GM23338 (cell line): Measurements from ENCODE around the gene UPK1A. TPM values are rescaled to one million over a fixed set of nuclear protein-coding genes. Genes with fewer than 3 reads are reported as not detected.

Source experiments
- ATAC-seq: fragments of 200-7000 bp; cut with Tn5 transposase; 3 replicates; pipeline ENCODE4 v1.9.1; 2020
- DNase-seq: peaks from one replicate; pipeline ENCODE4 v3.0.0-alpha.2; 2015; ENCODE audit warnings: low spot score
- H2AFZ ChIP-seq: fragments of 200-600 bp; sonication (generic); 2 replicates; pipeline ENCODE4 v1.8.0; 2016; ENCODE audit warnings: antibody characterized with exemption, mild to moderate bottlenecking, moderate library complexity
- H3F3A ChIP-seq: fragments of 200-600 bp; sonication (generic); replicated peaks from 2 replicates; pipeline ENCODE4 v1.8.0; 2017; ENCODE audit warnings: antibody characterized with exemption, mixed run types, low read depth
- H3K27ac ChIP-seq: fragments of 200-600 bp; sonication (generic); 2 replicates; pipeline ENCODE4 v1.6.1; 2016; ENCODE audit warnings: low read depth
- H3K27me3 ChIP-seq: fragments of 200-600 bp; sonication (generic); 2 replicates; pipeline ENCODE4 v1.8.0; 2016; ENCODE audit warnings: mild to moderate bottlenecking, mixed run types, moderate library complexity; ENCODE audit not compliant: insufficient read depth
- H3K36me3 ChIP-seq: fragments of 200-600 bp; sonication (generic); 2 replicates; pipeline ENCODE4 v1.8.0; 2016; ENCODE audit warnings: mild to moderate bottlenecking; ENCODE audit not compliant: insufficient read depth
- H3K4me1 ChIP-seq: fragments of 200-600 bp; sonication (generic); 2 replicates; pipeline ENCODE4 v1.8.0; 2016; ENCODE audit warnings: mild to moderate bottlenecking, moderate library complexity; ENCODE audit not compliant: insufficient read depth
- H3K4me2 ChIP-seq: fragments of 200-600 bp; sonication (generic); 2 replicates; pipeline ENCODE4 v1.7.1; 2017; ENCODE audit warnings: mixed run types
- H3K4me3 ChIP-seq: fragments of 200-600 bp; sonication (generic); 2 replicates; pipeline ENCODE4 v1.6.1; 2016; ENCODE audit warnings: mixed run types
- H3K79me2 ChIP-seq: fragments of 200-600 bp; sonication (generic); replicated peaks from 2 replicates; pipeline ENCODE4 v1.8.0; 2017; ENCODE audit warnings: mild to moderate bottlenecking; ENCODE audit not compliant: insufficient read depth
- H3K9me2 ChIP-seq: fragments of 200-600 bp; sonication (generic); 2 replicates; pipeline ENCODE4 v1.8.0; 2017; ENCODE audit not compliant: insufficient read depth
- H4K20me1 ChIP-seq: fragments of 200-600 bp; sonication (generic); replicated peaks from 2 replicates; pipeline ENCODE4 v1.8.0; 2017; ENCODE audit warnings: mild to moderate bottlenecking; ENCODE audit not compliant: insufficient read depth
- H3K27ac Mint-ChIP-seq: 2 replicates; pipeline ENCODE4 v1.8.0; 2020; ENCODE audit warnings: inconsistent platforms, mild to moderate bottlenecking, moderate library complexity, mixed read lengths
- H3K27me3 Mint-ChIP-seq: 3 replicates; pipeline ENCODE4 v1.8.0; 2022; ENCODE audit warnings: low read depth, mild to moderate bottlenecking, moderate library complexity, mixed read lengths, inconsistent platforms; ENCODE audit not compliant: insufficient read depth, poor library complexity
- H3K36me3 Mint-ChIP-seq: 3 replicates; pipeline ENCODE4 v1.8.0; 2021; ENCODE audit warnings: low read depth, mild to moderate bottlenecking, inconsistent platforms, moderate library complexity, mixed read lengths
- H3K4me1 Mint-ChIP-seq: 3 replicates; pipeline ENCODE4 v1.8.0; 2020; ENCODE audit warnings: mild to moderate bottlenecking, inconsistent platforms, mixed read lengths
- H3K4me3 Mint-ChIP-seq: 3 replicates; pipeline ENCODE4 v1.8.0; 2021; ENCODE audit warnings: moderate library complexity, mild to moderate bottlenecking, inconsistent platforms, mixed read lengths
- H3K9me3 Mint-ChIP-seq: 3 replicates; pipeline ENCODE4 v1.8.0; 2020; ENCODE audit warnings: moderate library complexity, mild to moderate bottlenecking, inconsistent platforms, mixed read lengths
- CREB1 ChIP-seq: fragments of 250-450 bp; sonication (Bioruptor Pico); IDR thresholded peaks from 2 replicates; pipeline ENCODE4 v1.5.0; 2020; ENCODE audit warnings: low read depth, mild to moderate bottlenecking, moderate library complexity
- CTCF ChIP-seq, 2 experiments: fragments of 200-600 bp in 1 of 2; sonication (generic) in 1 of 2; conservative IDR thresholded peaks; 2 replicates each; pipeline versions ENCODE4 v1.5.1 to v1.6.1; 2016 to 2017; ENCODE audit warnings: antibody characterized with exemption in 2 of 2, low read depth in 2 of 2, mild to moderate bottlenecking in 2 of 2, moderate library complexity in 1 of 2
- EZH2 ChIP-seq: fragments of 200-600 bp; sonication (generic); IDR thresholded peaks from one replicate; pipeline ENCODE4 v1.8.0; 2017; ENCODE audit warnings: antibody characterized with exemption, mild to moderate bottlenecking, low read depth; ENCODE audit not compliant: unreplicated experiment
- EZH2phosphoT487 ChIP-seq: fragments of 200-600 bp; sonication (generic); IDR thresholded peaks from one replicate; pipeline ENCODE4 v1.8.1; 2018; ENCODE audit warnings: antibody characterized with exemption; ENCODE audit not compliant: unreplicated experiment
- REST ChIP-seq: IDR thresholded peaks from one replicate; pipeline ENCODE4 v1.6.1; 2018; ENCODE audit warnings: antibody characterized with exemption; ENCODE audit not compliant: unreplicated experiment
- ZNF114 ChIP-seq: fragments of 250-450 bp; sonication (Bioruptor Pico); IDR thresholded peaks from 2 replicates; pipeline ENCODE4 v1.5.0; 2020; ENCODE audit warnings: mild to moderate bottlenecking, moderate library complexity
- ZNF462 ChIP-seq: fragments of 250-450 bp; sonication (Bioruptor Pico); IDR thresholded peaks from 2 replicates; pipeline ENCODE4 v1.5.0; 2020; ENCODE audit warnings: mild to moderate bottlenecking, moderate library complexity
- polyA plus RNA-seq: library from polyadenylated mRNA; unstranded; fragments of >200 nt; fragmentation: Nextera tagmentation; extraction: Ambion mirVana; gene quantifications from 2 replicates; pipeline ENCODE4 v1.2.1, GENCODE V29; 2016
- total RNA-seq: library from RNA; depleted of rRNA; stranded (reverse); fragments of >200 nt; shearing (Covaris generic); gene quantifications from 2 replicates; pipeline ENCODE4 v1.2.3, GENCODE V29; 2014

UPK1A gene
- total and polyA plus RNA-seq, 2 experiments from 2014 or later: 0.42 to 1.5 TPM

GRCh38 chr19:35703343-35703742 is 37.0 kb downstream of the UPK1A start (continued):
- TF ChIP-seq ZNF462 (CRISPR knock-in tag) (no peak), EZH2 (no peak), CTCF (conservative IDR thresholded peaks at IDR 0.05; ENCODE audit: low read depth in 2 of 2) (no peak), EZH2phosphoT487 (no peak)

- Histone ChIP-seq H3K36me3 (no peaks in the 10 kb centered on the region), H4K20me1 (no peaks in the 10 kb centered on the region), H3K79me2 (no peaks in the 10 kb centered on the region), H3K4me2 (no peak within 1 kb of the TSS), H2AFZ (no peak within 1 kb of the TSS), H3K9me2 (no peaks in the 10 kb centered on the region), H3K27me3 (peaks cover 24% of the 10 kb centered on the region), H3K27ac (no peak within 1 kb of the TSS), H3K4me1 (peaks cover 8% of the 10 kb centered on the region; the same call in 1 of the 2 replicates), H3F3A (no peaks in the 10 kb centered on the region), H3K4me3 (no peak within 1 kb of the TSS; the same call in 1 of the 2 replicates)
- peaks cover 6% of the 10 kb centered on the region; the same call in 2 of the 3 replicates for H3K9me3 Mint-ChIP-seq
- no peak within 1 kb of the TSS for H3K27ac Mint-ChIP-seq
- DNase-seq: peak; percentile 90
- peak; percentile 89 for TF ChIP-seq REST
- no peak for TF ChIP-seq ZNF114 (CRISPR knock-in tag)
- TF ChIP-seq CREB1: peak; percentile 81
- peaks cover 31% of the 10 kb centered on the region for H3K27me3 Mint-ChIP-seq
- no peak within 1 kb of the TSS; the same call in 1 of the 3 replicates for H3K4me3 Mint-ChIP-seq
- peak; percentile 68 for ATAC-seq
- H3K36me3 Mint-ChIP-seq: no peaks in the 10 kb centered on the region
- peaks cover 2% of the 10 kb centered on the region; the same call in 1 of the 3 replicates for H3K4me1 Mint-ChIP-seq
Measured at GRCh38 chr19:35704218-35704617, 37.9 kb downstream of the UPK1A start, which contains the start of gene ZBTB32. Gene ZBTB32 (plus strand): TSS chr19:35704558. CDS start chr19:35714627, 10,069 bp downstream.
